Measurements from ENCODE around the gene MED13L.

DNA sequence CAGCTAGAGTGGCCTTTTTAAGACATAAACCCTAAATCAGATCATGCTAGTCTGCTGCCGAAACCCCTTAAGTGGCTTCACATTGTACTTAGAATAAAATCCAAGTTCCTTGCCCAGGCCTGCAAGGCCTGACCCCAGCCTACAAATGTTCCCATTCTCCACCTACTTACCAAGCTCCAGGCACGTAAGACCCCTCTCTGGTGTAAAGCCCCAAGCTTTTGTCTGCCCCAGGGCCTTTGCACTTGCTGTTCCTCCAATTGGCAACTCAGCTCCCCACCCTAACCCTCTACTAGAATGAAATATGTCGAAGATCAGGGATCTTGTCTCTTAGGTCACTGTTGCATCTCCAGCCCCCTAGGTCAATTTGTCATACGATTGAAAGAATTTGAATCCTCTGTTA lies 27.1 kb upstream of the MED13L start:
- TF ChIP-seq, protein P1, sequence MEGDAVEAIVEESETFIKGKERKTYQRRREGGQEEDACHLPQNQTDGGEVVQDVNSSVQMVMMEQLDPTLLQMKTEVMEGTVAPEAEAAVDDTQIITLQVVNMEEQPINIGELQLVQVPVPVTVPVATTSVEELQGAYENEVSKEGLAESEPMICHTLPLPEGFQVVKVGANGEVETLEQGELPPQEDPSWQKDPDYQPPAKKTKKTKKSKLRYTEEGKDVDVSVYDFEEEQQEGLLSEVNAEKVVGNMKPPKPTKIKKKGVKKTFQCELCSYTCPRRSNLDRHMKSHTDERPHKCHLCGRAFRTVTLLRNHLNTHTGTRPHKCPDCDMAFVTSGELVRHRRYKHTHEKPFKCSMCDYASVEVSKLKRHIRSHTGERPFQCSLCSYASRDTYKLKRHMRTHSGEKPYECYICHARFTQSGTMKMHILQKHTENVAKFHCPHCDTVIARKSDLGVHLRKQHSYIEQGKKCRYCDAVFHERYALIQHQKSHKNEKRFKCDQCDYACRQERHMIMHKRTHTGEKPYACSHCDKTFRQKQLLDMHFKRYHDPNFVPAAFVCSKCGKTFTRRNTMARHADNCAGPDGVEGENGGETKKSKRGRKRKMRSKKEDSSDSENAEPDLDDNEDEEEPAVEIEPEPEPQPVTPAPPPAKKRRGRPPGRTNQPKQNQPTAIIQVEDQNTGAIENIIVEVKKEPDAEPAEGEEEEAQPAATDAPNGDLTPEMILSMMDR (IDR thresholded peaks at IDR 0.05) = no peak
- no peak for TF ChIP-seq EP300 (IDR thresholded peaks at IDR 0.05)
